SKM-1 treated with dmso at 0.1 percent for 144 hours (cell line): Measurements from ENCODE around the gene LDB3.

Experiments
- DNase-seq: peaks from one replicate; lab custom pipeline; 2025; ENCODE audit not compliant: unreplicated experiment; lab: John Stamatoyannopoulos, UW

LDB3 gene

DNA sequence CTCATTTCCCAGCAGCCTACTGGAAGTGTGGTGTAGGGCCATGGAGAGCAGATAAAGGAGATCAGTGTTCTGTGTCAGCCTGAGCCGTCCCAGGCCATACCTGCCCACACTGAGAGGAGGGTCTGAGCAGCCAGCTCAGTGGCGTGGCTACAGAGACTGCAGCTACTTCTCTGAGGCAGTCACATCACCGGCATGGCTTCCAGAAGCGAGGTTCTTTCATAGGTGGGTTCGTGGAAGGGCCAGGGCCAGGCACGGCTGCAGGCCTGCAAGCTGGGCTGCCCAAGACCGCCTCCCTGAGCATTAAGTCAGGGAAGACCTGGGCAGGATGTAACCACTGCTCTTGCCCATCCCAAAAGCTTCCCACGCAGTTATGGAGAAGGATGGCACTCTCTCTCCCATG is 34.9 kb downstream of the LDB3 start:
- DNase-seq: no peak

DNA sequence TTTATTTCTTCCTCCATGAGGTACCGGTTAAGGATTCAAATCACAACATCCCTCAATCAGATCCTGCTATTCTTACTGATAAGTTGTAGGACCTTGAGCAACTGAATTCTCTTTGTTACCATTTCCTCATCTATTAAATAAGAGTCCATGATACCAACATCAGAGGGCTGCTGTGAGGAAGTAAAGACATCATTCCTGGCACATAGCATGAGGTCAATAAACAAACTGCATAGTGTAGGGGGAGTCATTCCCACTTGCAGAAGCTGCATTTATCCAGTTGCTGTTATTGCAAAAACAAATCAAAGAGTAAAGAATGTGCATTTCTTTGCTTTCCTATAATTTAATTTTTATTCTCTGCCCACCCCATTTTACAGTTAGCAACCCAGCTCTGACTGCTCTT is 36.8 kb downstream of the LDB3 start:
- DNase-seq: no peak

DNA sequence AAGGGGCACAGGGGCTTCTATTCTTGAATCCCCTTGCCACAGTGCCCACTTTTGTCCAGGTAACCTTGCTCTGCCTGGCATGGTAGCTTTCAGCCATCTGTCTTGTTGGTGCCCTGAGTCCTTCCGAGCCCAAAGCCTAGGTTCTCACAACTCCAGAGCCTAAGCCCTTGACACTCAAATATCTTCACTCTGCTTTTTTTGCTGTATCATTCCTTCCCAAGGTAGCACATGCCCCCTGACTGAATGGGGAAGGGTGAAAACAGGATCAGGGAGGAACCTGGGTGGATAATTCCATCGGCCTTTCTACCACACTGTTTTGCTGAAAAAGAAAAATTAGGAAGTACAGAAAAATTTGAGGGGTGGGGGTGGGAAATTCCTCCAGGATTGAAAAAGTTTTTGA is 37.6 kb downstream of the LDB3 start:
- no peak for DNase-seq

DNA sequence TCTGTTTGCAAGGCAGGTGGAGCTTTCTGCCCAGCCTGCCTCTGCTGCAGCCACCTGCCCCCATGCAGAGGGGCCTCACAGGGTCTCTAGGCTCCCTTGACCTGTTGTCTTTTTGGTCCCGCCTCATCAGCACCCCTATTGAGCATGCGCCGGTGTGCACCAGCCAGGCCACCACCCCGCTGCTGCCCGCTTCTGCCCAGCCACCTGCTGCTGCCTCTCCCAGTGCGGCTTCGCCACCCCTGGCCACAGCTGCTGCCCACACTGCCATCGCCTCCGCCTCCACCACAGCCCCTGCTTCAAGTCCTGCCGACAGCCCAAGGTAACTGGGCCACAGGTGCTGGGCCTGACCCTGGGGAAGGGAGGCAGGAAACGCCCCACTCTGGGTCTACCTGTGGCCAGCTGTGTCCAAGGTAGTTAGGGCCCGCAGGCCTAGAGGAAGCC is 38.1 kb downstream of the LDB3 start:
- no peak for DNase-seq

DNA sequence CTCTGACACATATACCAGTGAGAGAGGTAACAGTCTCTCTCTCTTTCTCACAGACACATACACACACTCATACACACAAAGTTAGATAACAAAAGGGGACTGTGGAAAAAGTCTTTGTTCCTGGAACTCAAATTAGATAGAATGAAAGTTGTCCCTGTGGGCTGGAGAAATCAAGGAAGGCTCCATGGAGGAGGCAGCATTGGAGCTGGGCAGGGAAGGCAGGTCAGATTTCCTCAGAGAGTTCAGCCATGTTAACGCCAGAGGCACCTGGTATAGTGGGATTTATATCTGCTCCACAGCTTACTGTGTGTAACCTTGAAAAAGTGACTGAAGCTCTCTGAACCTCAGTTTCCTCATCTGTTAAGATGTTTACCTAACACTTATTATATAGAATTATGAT is 38.7 kb downstream of the LDB3 start:
- DNase-seq: no peak

DNA sequence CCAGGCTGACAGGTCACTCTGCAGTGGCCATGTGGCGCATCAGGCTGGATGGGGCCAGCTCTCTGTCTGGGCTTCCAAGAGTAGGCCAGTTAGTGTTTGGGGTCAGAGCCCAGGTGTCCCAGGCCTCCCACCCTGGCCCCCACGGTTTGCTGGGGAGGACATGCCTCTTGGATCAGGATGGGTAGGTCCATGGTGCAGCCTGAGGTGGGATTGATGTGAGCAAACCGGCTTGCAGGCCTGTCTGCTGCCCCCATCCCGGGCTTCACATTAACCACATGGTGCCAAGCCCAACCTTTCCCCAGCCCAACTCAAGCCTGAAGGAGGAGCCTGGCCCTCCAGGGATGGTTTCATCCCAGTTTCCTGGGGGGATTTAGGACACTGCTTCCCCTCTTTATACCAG is 39.2 kb downstream of the LDB3 start:
- no peak for DNase-seq

DNA sequence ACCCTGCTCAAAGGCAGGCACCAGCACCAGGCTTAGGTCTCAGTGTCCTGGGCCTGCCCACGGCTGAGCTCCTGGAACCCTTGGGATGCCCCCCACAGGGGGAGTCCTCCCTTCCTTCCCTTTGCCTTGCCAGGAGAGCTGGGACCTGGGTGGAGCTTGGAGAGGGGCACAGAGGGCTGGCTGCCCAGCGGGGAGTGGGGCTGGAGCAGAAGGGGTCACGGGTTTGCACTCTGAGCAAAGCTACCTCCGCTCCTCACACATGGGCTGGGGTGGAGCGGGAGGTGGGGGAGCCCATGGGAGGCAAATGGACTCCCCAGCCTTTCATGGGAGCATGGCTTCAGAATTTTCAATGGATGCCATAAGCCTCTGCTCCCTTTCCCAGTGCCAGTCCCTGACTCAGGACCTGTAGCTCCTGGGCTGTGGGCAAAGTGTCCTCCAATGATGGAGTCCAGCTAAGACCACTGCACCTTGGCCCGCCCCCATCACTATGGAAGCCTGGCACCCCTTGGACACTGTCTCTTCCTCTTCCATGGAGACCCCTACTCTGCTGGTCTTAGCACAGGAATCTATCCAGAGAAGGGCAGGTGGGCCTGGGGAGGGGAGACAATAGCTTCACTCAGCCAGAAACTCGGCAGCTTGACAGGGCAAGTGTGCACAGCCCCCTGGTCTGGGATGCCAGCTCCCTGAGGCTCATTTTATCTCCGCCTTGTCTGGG is 39.9 kb downstream of the LDB3 start:
- DNase-seq: no peak

DNA sequence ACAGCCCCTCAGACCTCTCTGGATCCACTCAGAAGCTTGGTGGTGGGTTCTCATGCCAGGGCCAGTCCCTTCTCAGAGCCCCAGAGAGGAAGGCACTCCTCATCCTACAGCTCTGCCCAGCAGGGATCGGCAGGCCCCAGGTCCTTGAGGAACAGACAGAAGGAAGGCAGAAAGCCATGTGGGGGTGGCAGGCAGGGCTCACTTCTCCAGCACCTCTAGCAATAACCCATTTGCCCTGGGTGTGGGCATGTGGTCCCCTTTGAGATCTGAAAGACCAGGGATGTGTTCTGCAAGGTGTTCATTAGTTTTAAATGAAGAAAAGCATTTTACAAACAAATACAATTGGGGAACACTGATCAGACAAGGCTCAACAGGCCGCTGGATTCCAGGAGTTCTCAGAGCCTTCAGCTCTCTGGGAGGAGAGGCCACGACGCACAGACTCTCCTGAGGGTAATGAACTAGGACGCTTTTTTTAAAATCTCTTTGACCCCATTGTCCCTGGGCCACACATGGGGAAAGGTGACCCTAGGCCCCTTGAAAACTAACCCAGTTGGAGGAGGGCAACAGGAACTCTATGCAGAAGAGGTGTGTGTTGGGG is 40.6 kb downstream of the LDB3 start:
- DNase-seq: no peak

DNA sequence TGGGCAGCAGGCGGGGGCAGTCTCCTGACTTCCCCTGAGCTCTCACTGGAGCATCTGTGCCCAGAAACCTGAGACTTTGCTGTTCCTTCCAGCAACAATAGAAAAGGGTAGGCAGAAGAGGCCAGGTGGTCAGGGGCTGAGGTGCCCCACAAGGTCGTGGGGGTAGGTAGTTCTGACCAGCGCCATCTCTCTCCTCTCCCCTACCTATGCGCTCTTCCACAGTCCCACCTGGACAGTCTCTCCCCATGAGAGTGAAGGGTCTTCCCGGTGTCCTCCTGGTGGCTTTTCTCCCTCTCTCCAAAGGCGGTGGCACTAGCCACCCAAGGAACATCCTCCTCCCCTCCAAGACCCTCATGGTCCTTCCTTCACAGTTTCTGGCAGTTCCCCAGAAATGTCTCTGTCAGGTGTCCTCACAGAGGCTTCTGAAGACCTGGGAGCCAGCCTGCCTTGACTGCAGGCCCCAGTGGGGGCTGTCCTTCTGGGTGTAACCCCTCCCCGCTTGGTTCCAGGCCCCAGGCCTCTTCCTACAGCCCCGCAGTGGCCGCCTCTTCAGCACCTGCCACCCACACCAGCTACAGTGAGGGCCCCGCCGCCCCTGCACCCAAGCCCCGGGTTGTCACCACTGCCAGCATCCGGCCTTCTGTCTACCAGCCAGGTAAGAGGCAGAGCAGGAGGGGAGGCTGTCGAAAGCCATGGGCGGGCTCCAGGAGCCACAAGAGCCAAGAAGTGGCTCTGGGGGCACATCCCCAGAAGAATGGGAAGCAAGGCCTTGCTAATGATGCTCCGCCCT is 41.3 kb downstream of the LDB3 start:
- no peak for DNase-seq

DNA sequence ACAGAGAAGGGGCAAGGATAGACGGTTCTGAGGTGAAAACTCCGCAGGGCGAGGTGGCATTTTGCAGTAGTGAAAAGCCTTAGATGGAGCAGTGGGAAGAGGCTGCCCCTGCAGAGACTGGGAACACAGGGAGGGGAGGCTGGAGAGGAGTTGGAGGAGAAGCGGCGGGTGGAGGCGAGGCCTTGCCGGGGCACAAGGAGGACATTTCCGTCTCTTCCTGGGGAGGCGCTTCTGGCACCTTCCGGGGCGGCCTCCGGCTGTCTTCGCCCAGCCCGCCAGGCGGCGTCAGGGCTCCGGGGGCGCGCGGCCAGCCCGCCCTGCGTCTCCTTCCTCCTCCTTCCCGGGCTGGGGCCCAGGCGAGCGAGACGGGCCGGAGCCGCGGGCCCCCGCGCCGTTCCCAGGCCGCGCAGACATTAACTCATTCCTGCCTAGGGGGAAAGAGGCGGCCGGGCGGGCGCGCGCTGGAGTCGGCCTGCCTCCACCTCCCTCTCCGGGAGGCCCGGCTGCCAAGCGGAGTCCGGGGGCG is 42.7 kb downstream of the LDB3 start:
- DNase-seq: peak; percentile 91

DNA sequence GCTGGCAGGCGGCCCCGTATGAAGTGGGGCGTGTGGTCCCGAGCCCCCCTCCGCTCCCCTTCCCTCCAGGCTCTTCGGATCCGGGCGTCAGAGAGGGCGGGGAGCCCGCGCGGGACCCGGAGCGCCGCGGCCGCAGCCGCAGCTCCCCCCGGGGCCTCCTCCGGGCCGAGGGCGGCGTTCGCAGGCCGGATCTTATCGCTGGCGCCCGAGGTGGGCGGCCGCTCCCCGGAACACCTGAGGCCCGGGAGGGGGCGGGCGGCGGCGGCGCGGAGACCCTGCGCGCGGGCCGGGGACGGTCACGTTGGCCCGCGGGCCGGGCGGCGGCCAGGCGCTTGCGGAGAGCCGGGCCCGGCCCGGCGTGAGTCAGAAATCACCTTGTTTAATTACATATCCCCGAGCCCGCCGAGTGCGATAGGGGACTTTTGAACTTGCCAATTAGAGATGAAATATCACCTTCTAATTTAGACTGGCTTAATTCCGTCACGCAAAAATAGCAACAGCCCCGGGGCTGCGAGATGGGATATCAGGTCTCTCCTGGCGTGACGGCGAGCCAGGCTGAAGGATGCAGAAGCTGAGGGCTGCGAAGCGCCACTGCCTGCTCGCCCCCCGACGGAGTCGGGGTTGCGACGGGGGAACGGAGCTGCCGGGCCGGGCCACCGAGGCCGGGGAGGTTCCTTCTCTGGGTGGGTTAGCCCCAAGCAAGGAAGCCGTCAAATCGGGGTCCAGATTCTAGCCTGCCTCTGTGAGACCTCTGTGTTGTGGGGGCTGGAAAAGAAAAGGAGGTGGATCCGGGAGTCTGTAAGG is 43.4 kb downstream of the LDB3 start:
- no peak for DNase-seq

DNA sequence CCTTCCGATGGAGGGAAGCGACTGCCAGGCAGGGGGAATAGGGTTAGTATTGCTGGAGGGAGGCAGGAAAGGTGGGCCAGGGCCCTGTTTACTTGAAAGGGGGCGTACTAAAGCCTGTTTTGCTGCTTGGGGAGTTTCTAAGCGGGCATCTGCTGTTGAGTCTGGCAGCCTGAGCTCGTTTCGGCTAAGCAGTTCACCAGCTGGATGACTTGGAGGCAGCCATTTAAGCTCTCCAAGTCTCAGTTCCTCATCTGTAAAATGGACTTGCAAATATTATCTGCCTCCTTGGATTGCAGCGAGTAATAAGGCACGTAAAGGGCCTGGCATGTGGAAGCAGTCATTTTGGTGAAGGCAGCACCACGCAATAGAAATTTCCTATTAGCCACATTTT is 44.0 kb downstream of the LDB3 start:
- no peak for DNase-seq

DNA sequence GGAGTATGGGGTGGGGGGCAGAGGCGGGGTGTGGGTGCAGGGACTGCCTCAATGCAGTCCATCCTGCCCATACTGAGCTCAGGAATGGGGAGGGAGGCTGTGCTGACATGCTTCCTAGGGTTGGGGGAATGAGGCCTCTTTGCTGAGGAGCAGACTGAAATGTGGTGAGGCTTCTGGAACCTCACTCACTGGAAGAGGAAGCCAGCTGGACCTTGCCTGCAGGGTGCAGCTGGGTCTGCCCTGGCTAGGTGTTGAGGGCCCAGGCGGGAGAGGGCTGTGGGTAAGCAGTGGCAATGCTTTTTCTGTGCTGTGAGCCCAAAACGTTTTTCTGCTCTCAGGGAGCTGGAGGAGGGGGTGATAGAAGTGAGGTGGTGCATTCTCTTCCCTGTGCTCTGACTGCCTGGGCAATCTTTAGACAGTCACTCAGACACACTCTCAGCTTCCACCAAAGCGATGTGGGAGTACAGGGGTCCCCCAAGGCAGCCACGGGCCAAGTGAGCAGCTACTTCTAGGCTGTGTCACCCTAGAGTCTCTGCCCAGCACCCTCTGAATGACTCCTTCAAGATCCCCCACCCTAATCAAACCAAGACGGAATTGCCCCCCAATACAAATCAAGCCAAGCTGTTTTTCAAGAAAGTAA is 47.0 kb downstream of the LDB3 start:
- DNase-seq: peak; percentile 54

DNA sequence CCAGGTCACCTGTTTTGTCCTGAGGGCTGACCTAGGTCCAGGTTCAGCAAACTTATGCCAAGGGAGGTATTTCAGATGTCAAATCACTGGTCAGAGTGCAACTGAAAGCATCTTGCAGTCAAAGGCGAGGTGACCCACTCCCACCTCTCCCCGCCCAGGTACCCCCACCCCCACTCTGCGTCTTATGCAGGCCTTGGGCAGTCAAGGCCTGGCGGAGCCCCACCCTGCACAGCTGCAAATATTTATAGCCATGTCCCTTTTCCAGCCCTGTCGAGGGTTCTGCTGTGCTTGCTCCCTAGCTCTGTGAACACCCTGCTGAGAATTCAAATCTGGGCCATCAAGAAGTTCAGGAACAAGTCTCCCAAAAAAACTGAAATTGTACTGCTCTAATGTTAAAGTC is 47.5 kb downstream of the LDB3 start:
- DNase-seq: no peak

DNA sequence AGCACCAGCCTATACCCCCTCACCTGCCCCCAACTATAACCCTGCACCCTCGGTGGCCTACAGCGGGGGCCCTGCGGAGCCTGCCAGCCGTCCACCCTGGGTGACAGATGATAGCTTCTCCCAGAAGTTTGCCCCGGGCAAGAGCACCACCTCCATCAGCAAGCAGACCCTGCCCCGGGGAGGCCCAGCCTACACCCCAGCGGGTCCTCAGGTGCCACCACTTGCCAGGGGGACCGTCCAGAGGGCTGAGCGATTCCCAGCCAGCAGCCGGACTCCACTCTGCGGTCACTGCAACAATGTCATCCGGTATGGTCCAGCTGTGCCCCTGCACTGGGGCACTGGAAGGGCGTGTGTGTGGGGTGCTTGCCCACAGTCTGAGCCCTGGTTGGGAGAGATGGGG is 48.2 kb downstream of the LDB3 start:
- no peak for DNase-seq

DNA sequence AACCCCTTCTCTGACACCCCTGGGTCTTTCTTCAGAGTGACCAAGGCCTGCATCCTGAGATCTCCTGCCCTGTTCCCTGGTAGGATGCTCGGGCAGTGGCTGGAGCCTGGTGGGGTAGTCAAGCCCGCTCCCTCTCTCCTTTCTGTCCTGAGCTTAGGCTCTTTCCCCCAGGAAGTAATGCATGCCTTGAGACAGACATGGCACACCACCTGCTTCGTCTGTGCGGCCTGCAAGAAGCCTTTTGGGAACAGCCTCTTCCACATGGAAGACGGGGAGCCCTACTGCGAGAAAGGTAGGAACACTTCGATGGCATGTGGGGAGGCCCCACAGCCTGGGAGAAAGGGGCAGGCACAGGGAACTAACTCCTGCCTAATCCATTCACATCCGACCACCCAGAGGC is 50.2 kb downstream of the LDB3 start:
- no peak for DNase-seq

DNA sequence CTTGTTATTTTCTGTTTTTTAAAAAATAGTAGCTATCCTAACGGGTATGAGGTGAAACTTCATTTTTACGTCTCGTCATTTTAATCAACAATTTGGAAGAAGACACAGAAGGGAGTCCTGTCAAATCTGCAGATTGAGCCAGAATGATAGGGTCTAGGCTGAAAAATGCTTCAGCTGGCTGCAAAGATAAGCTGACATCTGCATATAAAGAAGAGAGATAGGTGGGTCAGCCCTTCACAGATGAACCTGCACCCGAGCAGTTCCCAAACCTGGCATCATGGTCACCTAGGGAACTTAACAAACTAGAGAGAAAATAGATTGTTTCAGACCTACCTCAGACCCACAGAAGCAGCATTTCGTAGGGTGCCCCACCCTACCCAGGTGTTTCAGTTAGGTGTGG is 52.9 kb downstream of the LDB3 start:
- DNase-seq: no peak

DNA sequence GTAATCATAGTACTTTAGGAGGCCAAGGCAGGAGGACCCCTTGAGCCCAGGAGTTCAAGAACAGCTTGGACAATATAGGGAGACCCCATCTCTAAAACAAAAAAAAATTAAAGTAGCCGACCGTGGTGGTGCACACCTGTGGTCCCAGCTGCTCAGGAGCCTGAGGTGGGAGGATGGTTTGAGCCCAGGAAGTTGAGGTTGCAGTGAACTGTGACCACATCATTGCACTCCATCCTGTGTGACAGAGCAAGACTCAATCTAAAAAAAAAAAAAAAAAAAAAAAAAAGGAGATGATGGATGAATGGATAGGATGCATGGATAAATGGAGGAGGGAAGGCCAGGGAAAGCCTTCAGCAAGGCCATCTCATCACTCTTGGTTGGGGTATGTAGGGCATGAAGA is 54.7 kb downstream of the LDB3 start:
- DNase-seq: no peak

DNA sequence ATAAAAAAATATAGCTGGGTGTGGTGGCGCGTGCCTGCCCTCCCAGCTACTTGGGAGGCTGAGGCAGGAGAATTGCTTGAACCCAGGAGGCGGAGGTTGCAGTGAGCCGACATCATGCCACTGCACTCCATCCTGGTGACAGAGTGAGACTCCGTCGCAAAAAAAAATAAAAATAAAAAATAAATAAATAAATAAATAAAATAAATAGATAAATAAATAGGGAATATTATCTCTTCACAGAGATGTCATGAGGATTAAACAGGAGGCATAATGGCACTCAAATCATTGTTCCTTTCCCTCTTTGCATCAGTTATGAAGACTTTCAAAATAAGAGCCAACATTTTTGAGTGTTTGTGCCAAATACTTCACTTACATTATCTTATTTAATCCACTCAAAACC is 56.1 kb downstream of the LDB3 start:
- no peak for DNase-seq

DNA sequence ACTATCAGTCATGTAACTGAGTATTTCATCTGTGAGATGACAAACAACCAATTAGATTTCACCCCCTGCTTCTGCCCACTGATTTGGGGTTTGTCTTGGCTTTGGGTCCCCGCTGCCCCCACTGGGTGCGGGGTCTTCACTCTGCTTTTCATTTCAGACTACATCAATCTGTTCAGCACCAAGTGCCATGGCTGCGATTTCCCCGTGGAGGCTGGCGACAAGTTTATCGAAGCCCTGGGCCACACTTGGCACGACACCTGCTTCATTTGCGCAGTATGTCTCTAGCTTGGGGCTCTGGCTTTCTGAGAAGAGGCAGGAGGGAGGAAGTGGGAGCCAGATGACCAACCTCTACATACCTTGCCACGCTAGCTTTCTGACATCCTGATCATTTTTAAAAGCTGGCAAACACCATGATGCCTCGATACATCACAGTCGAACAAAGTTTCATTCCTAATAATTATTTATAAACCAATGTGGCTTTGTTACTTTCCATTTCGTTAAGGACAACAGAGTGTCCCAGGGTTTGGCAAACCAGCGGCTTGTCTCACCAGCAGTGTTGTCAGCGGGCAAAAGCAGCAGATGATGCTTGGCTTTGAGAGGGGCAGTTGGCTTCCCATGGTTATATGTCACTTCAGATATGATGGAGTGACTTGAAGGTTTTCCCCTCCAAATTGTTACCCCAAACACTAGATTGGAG is 57.8 kb downstream of the LDB3 start:
- DNase-seq: no peak
